HFF-Myc (cell line): Measurements from ENCODE around the gene PRORP.

Source experiments
- DNase-seq: peaks from one replicate; pipeline ENCODE4 v3.0.0-alpha.2; 2011; ENCODE audit warnings: low read depth; ENCODE audit errors: extremely low read depth
- H3K4me3 ChIP-seq: replicated peaks from 2 replicates; pipeline ENCODE4 v1.5.1; 2011; ENCODE audit warnings: low read depth, mild to moderate bottlenecking, control low read depth, low read length
- CTCF ChIP-seq: IDR thresholded peaks from 2 replicates; pipeline ENCODE4 v1.5.1; 2012; ENCODE audit warnings: mild to moderate bottlenecking, low read depth, low read length, control low read depth; ENCODE audit errors: missing control alignments

Gene PRORP

GRCh38 chr14:35121887-35122695 lies at the start of gene PRORP, which contains the start of gene PPP2R3C:
TSS of gene PRORP (plus strand) at chr14:35122552. CDS start at chr14:35123246, 694 bp downstream.
TSS of gene PPP2R3C (minus strand) at chr14:35121990. CDS start at chr14:35121959, 31 bp downstream.
- TF ChIP-seq CTCF: no peak
- peak within 1 kb of the TSS; percentile 90 for H3K4me3 ChIP-seq

GRCh38 chr14:35073486-35073885 lies 48.9 kb upstream of the PRORP start:
- no peak for DNase-seq
- no peak for TF ChIP-seq CTCF
- no peak overlapping the region for H3K4me3 ChIP-seq

More at GRCh38 chr14:35121887-35122695, at the start of gene PRORP, which contains the start of gene PPP2R3C:
- DNase-seq: peak; percentile 87

- DNase-seq: no peak
- no peak overlapping the region for H3K4me3 ChIP-seq
- TF ChIP-seq CTCF: no peak
Measured at GRCh38 chr14:35078082-35078481, 44.3 kb upstream of the PRORP start.

GRCh38 chr14:35079742-35080141 lies 42.6 kb upstream of the PRORP start:
- no peak for TF ChIP-seq CTCF
- no peak overlapping the region for H3K4me3 ChIP-seq
- DNase-seq: no peak

GRCh38 chr14:35083530-35084150 lies 38.7 kb upstream of the PRORP start:
- H3K4me3 ChIP-seq: no peak overlapping the region
- TF ChIP-seq CTCF: no peak
- no peak for DNase-seq

- DNase-seq: no peak
- TF ChIP-seq CTCF: no peak
- H3K4me3 ChIP-seq: no peak overlapping the region
Measured at GRCh38 chr14:35085441-35085840, 36.9 kb upstream of the PRORP start.
